Measurements from ENCODE around the gene OR7A10.
"Not testable (repeated sequence)": the region's sequence is repeated elsewhere in the genome, so short reads cannot be mapped to it uniquely, and the experiment has no call there.

Gene OR7A10

DNA sequence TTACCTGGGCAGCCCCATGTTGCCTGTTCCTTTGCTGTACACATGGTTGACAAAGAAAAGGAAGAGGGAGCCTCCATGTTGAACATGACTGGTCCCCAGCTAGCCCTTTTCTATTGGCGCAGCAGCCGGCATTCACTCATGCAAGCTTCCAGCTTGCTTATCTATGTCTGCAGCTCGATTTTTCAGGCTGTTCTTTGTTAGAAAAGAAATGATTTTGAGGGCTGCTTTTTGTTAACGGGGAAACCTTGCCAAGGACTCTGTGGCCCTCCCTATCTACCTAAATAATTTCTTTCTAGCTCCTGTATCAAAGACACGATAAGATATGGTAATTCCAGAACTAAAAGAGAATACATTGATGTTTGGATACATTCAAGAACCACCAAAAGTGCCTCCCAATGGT, 50.0 kb downstream of the OR7A10 start:
- DNase-seq (ENCODE audit: low read depth, low spot score) = no peak
- H3K4me3 ChIP-seq (ENCODE audit: low read length) = no peak overlapping the region

DNA sequence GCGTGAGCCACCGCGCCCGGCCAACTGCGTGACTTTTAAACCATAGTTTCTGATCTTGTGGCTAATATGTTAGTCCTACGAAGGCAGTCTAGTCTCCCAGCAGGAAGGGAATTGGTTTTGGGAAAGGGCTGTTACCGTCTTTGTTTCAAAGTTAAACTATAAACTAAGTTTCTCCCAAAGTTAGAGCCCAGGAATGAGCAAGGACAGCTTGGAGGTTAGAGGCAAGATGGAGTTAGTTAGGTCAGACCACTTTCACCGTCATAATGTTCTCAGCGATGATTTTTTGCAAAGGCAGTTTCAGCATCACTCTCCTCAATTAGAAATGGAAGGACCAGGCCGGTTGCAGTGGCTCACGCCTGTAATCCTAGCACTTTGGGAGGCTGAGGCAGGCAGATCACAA, 52.7 kb downstream of the OR7A10 start:
- H3K4me3 ChIP-seq (ENCODE audit: low read length) = no peak overlapping the region
- no peak for DNase-seq (ENCODE audit: low read depth, low spot score)

DNA sequence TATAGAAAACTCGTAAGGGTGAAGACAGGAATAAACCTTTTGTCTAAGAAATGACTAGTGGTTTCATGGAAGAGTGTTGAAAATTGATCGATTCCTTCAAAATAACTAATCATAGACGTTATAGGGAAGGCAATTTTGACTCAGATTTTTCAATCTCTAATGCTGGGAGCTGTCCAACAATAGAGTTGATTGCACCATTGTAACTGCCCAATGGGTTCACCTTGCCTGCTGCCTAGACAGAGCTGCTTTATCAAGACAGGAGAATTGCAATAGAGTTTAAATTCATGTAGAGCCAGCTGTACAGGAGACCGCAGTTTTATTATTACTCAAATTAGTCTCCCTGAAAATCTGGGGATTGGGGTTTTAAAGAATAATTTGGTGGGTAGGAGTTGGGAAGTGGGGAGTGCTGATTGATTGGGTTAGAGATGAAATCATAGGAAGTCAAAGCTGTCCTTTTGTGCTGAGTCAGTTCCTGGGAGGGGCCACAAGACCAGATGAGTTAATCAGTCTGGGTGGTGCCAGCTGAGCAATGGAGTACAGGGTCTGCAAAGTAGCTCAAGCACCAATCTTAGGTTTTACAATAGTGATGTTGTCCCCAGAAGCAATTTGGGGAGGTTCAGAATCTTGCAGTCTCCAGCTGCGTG, 53.5 kb downstream of the OR7A10 start:
- no peak overlapping the region for H3K4me3 ChIP-seq (ENCODE audit: low read length)
- no peak for DNase-seq (ENCODE audit: low read depth, low spot score)

DNA sequence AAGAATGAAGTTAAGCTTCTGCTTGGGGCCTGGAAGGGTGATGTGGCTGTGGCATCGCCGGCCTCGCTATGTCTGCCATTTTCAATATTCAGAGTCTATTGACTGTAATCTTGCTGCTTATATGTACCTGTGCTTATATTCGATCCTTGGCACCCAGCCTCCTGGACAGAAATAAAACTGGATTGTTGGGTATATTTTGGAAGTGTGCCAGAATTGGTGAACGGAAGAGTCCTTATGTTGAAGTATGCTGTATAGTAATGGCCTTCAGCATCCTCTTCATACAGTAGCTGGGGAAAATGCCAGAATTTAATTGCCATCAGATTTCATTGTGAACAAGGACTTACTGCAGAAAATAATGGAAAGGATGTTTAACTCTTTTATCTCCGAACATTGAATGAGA, 56.5 kb downstream of the OR7A10 start:
- not testable (repeated sequence) for DNase-seq (ENCODE audit: low read depth, low spot score); H3K4me3 ChIP-seq (ENCODE audit: low read length)

Measured in Jurkat, Clone E6-1 (cell line).